ENCODE results near the gene C19orf33.

The C19orf33 gene

GRCh38 chr19:38308006-38308766 lies 4.1 kb downstream of the C19orf33 start:
- TF ChIP-seq CTCF (IDR thresholded peaks at IDR 0.05; ENCODE audit: borderline replicate concordance, control extremely low read depth, extremely low read depth, insufficient read depth, missing control alignments): no peak
- DNase-seq (ENCODE audit: low spot score): no peak
- in situ Hi-C loops (cut with MboI; ENCODE audit: low sequenced_read_pairs, unreplicated experiment): no loop called here

GRCh38 chr19:38308926-38309614 lies 5.0 kb downstream of the C19orf33 start:
- DNase-seq (ENCODE audit: low spot score): no peak
- in situ Hi-C loops (cut with MboI; ENCODE audit: low sequenced_read_pairs, unreplicated experiment): no loop called here
- no peak for TF ChIP-seq CTCF (IDR thresholded peaks at IDR 0.05; ENCODE audit: borderline replicate concordance, control extremely low read depth, extremely low read depth, insufficient read depth, missing control alignments)

GRCh38 chr19:38309615-38310278 lies 5.7 kb downstream of the C19orf33 start:
- no peak for DNase-seq (ENCODE audit: low spot score)
- in situ Hi-C loops (cut with MboI; ENCODE audit: low sequenced_read_pairs, unreplicated experiment): no loop called here

GRCh38 chr19:38310279-38310670 lies 6.2 kb downstream of the C19orf33 start:
- no peak for TF ChIP-seq CTCF (IDR thresholded peaks at IDR 0.05; ENCODE audit: borderline replicate concordance, control extremely low read depth, extremely low read depth, insufficient read depth, missing control alignments)
- in situ Hi-C loops (cut with MboI; ENCODE audit: low sequenced_read_pairs, unreplicated experiment): no loop called here
- no peak for DNase-seq (ENCODE audit: low spot score)

More at GRCh38 chr19:38309615-38310278, 5.7 kb downstream of the C19orf33 start:
- TF ChIP-seq CTCF (IDR thresholded peaks at IDR 0.05; ENCODE audit: borderline replicate concordance, control extremely low read depth, extremely low read depth, insufficient read depth, missing control alignments): no peak

- in situ Hi-C loops (cut with MboI; ENCODE audit: low sequenced_read_pairs, unreplicated experiment): no loop called here
- DNase-seq (ENCODE audit: low spot score): no peak
- TF ChIP-seq CTCF (IDR thresholded peaks at IDR 0.05; ENCODE audit: borderline replicate concordance, control extremely low read depth, extremely low read depth, insufficient read depth, missing control alignments): no peak
These were observed 6.9 kb downstream of the C19orf33 start for GRCh38 chr19:38310986-38311385.

- in situ Hi-C loops (cut with MboI; ENCODE audit: low sequenced_read_pairs, unreplicated experiment): no loop called here
- DNase-seq (ENCODE audit: low spot score): peak; percentile 99
These were observed 11.8 kb downstream of the C19orf33 start, which contains the start of gene YIF1B for GRCh38 chr19:38315657-38316476. TSS of gene YIF1B (minus strand) at chr19:38315947. CDS start at chr19:38315917, 30 bp downstream.

More at GRCh38 chr19:38315657-38316476, 11.8 kb downstream of the C19orf33 start, which contains the start of gene YIF1B:
- no peak for TF ChIP-seq CTCF (IDR thresholded peaks at IDR 0.05; ENCODE audit: borderline replicate concordance, control extremely low read depth, extremely low read depth, insufficient read depth, missing control alignments)

Measured in GM13976 (cell line).